SIG-M5 treated with dmso at 0.1 percent for 504 hours (cell line): ENCODE measurements around the gene VIT.

Experiments used
- DNase-seq: peaks from one replicate; lab custom pipeline; 2025; ENCODE audit not compliant: unreplicated experiment; lab: John Stamatoyannopoulos, UW

VIT gene

GRCh38 chr2:36756438-36756837, 59.9 kb downstream of the VIT start:
- DNase-seq: no peak

- no peak for DNase-seq
These were observed 66.4 kb downstream of the VIT start for GRCh38 chr2:36762764-36763490.

- DNase-seq: no peak
These were observed 72.6 kb downstream of the VIT start for GRCh38 chr2:36769106-36769505.

GRCh38 chr2:36770542-36771287, 74.2 kb downstream of the VIT start:
- DNase-seq: peak; percentile 47

- DNase-seq: no peak
These were observed 75.2 kb downstream of the VIT start for GRCh38 chr2:36771671-36772070.

- no peak for DNase-seq
These were observed 77.4 kb downstream of the VIT start for GRCh38 chr2:36773947-36774346.

GRCh38 chr2:36775261-36775660, 78.8 kb downstream of the VIT start:
- no peak for DNase-seq

GRCh38 chr2:36775806-36776205, 79.3 kb downstream of the VIT start:
- DNase-seq: no peak

GRCh38 chr2:36777272-36777671, 80.8 kb downstream of the VIT start:
- no peak for DNase-seq

- DNase-seq: no peak
These were observed 81.3 kb downstream of the VIT start for GRCh38 chr2:36777788-36778187.

GRCh38 chr2:36779462-36779861, 83.0 kb downstream of the VIT start:
- DNase-seq: no peak

- peak; percentile 71 for DNase-seq
These were observed 83.8 kb downstream of the VIT start for GRCh38 chr2:36780231-36780839.

GRCh38 chr2:36781907-36782720, 85.6 kb downstream of the VIT start:
- no peak for DNase-seq

- no peak for DNase-seq
These were observed 86.7 kb downstream of the VIT start for GRCh38 chr2:36783246-36783645.

- peak; percentile 84 for DNase-seq
These were observed 88.8 kb downstream of the VIT start for GRCh38 chr2:36785179-36785795.

- no peak for DNase-seq
These were observed 92.8 kb downstream of the VIT start for GRCh38 chr2:36789181-36789804.

GRCh38 chr2:36792951-36793350, 96.4 kb downstream of the VIT start:
- DNase-seq: no peak

GRCh38 chr2:36797324-36798070, 101.0 kb downstream of the VIT start:
- no peak for DNase-seq

GRCh38 chr2:36798724-36799123, 102.2 kb downstream of the VIT start:
- DNase-seq: no peak

- no peak for DNase-seq
These were observed 103.9 kb downstream of the VIT start for GRCh38 chr2:36800381-36800780.
